ENCODE results near the gene GSTM5. TPM values are rescaled to one million over a fixed set of nuclear protein-coding genes. Genes with fewer than 3 reads are reported as not detected.

The GSTM5 gene
- total and polyA plus RNA-seq, 2 of the 8 experiments (the other 6 are each of a cell fraction or from before 2014, with no cell fraction given): 0.24 to 0.89 TPM

GRCh38 chr1:109691759-109692158 is 20.3 kb upstream of the GSTM5 start:
- Histone ChIP-seq H2BK12ac (ENCODE audit: low read depth, low read length) (no peak overlapping the region), H3K27ac (ENCODE audit: low read depth, low read length) (no peak overlapping the region), H3K56ac (replicated peaks; ENCODE audit: insufficient read length, low read depth, low read length) (no peak overlapping the region), H4K5ac (ENCODE audit: insufficient read length, low read depth, low read length) (no peak overlapping the region), H3K27me3 (replicated peaks in 1 of 4; ENCODE audit: control insufficient read depth in 3 of 4, extremely low read depth in 1 of 4, insufficient read depth in 3 of 4, low read length in 3 of 4) (no peaks in the 10 kb centered on the region), H3K4me2 (ENCODE audit: insufficient read depth in 1 of 2, low read depth in 2 of 2, low read length in 2 of 2) (no peak overlapping the region), H3K23me2 (ENCODE audit: low read depth, low read length) (peaks cover 4% of the 10 kb centered on the region; the same call in 1 of the 2 replicates), H4K8ac (ENCODE audit: extremely low read depth, insufficient read depth, low read length) (no peak overlapping the region), H2BK120ac (replicated peaks; ENCODE audit: low read depth, low read length) (no peak overlapping the region), H3K36me3 (ENCODE audit: control insufficient read depth in 2 of 4, insufficient read depth in 4 of 4, low read length in 3 of 4) (no peaks in the 10 kb centered on the region), H4K20me1 (replicated peaks in 1 of 2; ENCODE audit: control insufficient read depth in 1 of 2, insufficient read depth in 2 of 2, low read length in 2 of 2) (no peaks in the 10 kb centered on the region), H3K9ac (replicated peaks in 1 of 4; ENCODE audit: extremely low read depth in 1 of 4, low read depth in 3 of 4, low read length in 3 of 4) (peak overlapping the region in 1 of 4 experiments; percentile 10; a peak in 1 of 7 replicates), H3K4ac (replicated peaks; ENCODE audit: insufficient read length, low read depth, low read length) (no peak overlapping the region), H3K14ac (ENCODE audit: insufficient read length) (no peak overlapping the region), H4K91ac (replicated peaks; ENCODE audit: insufficient read length, low read length) (no peak overlapping the region), H2BK20ac (ENCODE audit: low read length) (no peak overlapping the region), H3K79me2 (ENCODE audit: control insufficient read depth in 1 of 2, insufficient read depth in 2 of 2, low read length in 2 of 2) (no peaks in the 10 kb centered on the region), H3K23ac (ENCODE audit: insufficient read length) (no peak overlapping the region), H3K4me3 (ENCODE audit: extremely low read depth in 1 of 4, insufficient read depth in 2 of 4, low read depth in 3 of 4, low read length in 4 of 4) (no peak overlapping the region), H3K9me3 (ENCODE audit: insufficient read depth in 2 of 2, low read depth in 1 of 2, low read length in 1 of 2) (no peaks in the 10 kb centered on the region), H3K4me1 (replicated peaks in 1 of 4; ENCODE audit: control insufficient read depth in 3 of 4, insufficient read depth in 4 of 4, low read length in 3 of 4) (peaks cover 0 to 5% (median 3%) of the 10 kb centered on the region in 4 experiments; a peak in 3 of 7 replicates), H3K18ac (ENCODE audit: extremely low read depth, low read length) (no peak overlapping the region), H2AFZ (ENCODE audit: low read length) (no peak overlapping the region), H2BK15ac (ENCODE audit: low read length) (no peak overlapping the region), H2AK5ac (ENCODE audit: low read depth, low read length) (no peak overlapping the region), H2BK5ac (ENCODE audit: low read depth, low read length) (no peak overlapping the region), H3K79me1 (ENCODE audit: low read depth, low read length) (no peaks in the 10 kb centered on the region)
- no peak for FAIRE-seq
- no peak for DNase-seq (ENCODE audit: low read depth in 1 of 2, low spot score in 2 of 2)
- ChIA-PET CTCF (ENCODE audit: partially characterized antibody) (interaction anchor here (1.0 to 5.4 kb wide), 2 partner anchors 50 to 82 kb away, joined by 3 to 60 read pairs; no protein-coding TSS in a partner anchor), POLR2A (ENCODE audit: partially characterized antibody) (no interaction called here)
- no peak for TF ChIP-seq KDM5A (IDR thresholded peaks at IDR 0.05; ENCODE audit: low read length)
- TF ChIP-seq EGR1 (IDR thresholded peaks at IDR 0.05; ENCODE audit: borderline replicate concordance, low read depth, low read length): no peak
- TF ChIP-seq CEBPB (IDR thresholded peaks at IDR 0.05; ENCODE audit: low read depth, low read length): no peak
- no peak for TF ChIP-seq ASH2L (IDR thresholded peaks at IDR 0.05; ENCODE audit: low read length)
- 95% methylated on average over 5 of the region's 6 CpGs; no CpG with 5 or more reads in 1 of the 2 experiments for WGBS, 2 experiments (ENCODE audit: extremely low coverage in 1 of 2, insufficient coverage in 1 of 2, insufficient read length in 1 of 2, insufficient replicate concordance in 2 of 2, low coverage in 1 of 2, low lambda C conversion rate in 2 of 2, missing lambda C conversion rate in 1 of 2)

All from H1 (cell line).